A549 (cell line): Measurements from ENCODE around the gene PFKFB3. TPM values are rescaled to one million over a fixed set of nuclear protein-coding genes. Genes with fewer than 3 reads are reported as not detected.

Experiments
- ATAC-seq, 2 experiments: fragments of 200-7000 bp in 1 of 2; fragments of >200 bp in 1 of 2; cut with Nextera tagmentation in 1 of 2; cut with Tn5 transposase in 1 of 2; 3 replicates each; pipeline versions ENCODE4 v1.8.0 to v1.9.1; 2018 to 2020; ENCODE audit warnings: mild to moderate bottlenecking in 1 of 2, moderate library complexity in 1 of 2
- CTCF ChIA-PET: fragments of 300-600 bp; sonication (Branson Sonifier 250); formaldehyde crosslinking; extraction: SDS; loops from one replicate; lab custom pipeline; 2021; ENCODE audit warnings: antibody characterized with exemption, inconsistent platforms; lab: Yijun Ruan, JAX
- POLR2A ChIA-PET: fragments of 350-600 bp; formaldehyde crosslinking; extraction: SDS; loops from one replicate; lab custom pipeline; 2021; ENCODE audit warnings: antibody characterized with exemption, inconsistent platforms; lab: Yijun Ruan, JAX
- DNase-seq, 2 experiments: peaks; one replicate each; pipeline versions ENCODE4 v3.0.0 to v3.0.0-alpha.2; 2011 to 2016; ENCODE audit warnings: low read depth in 1 of 2, low spot score in 1 of 2
- FAIRE-seq: peaks from 2 replicates; lab custom pipeline; 2011; peaks lifted over from hg19 to GRCh38; lab: Jason Lieb, UNC
- H3K27ac ChIP-seq, 2 experiments: fragments of >200 bp; sonication (Bioruptor Twin); formaldehyde crosslinking; 3 replicates each; pipeline ENCODE4 v1.5.1; 2016 to 2017
- H3K4me1 ChIP-seq: fragments of >200 bp; sonication (Bioruptor Twin); formaldehyde crosslinking; 3 replicates; pipeline ENCODE4 v1.6.1; 2016
- H3K4me2 ChIP-seq: fragments of >200 bp; sonication (Bioruptor Twin); formaldehyde crosslinking; 3 replicates; pipeline ENCODE4 v1.6.1; 2016
- H3K4me3 ChIP-seq: fragments of >200 bp; sonication (Bioruptor Twin); formaldehyde crosslinking; 3 replicates; pipeline ENCODE4 v1.5.1; 2016
- H3K9me3 ChIP-seq: fragments of >200 bp; sonication (Bioruptor Twin); formaldehyde crosslinking; 3 replicates; pipeline ENCODE4 v1.6.1; 2016
- CBX8 ChIP-seq: fragments of 200-600 bp; sonication (generic); IDR thresholded peaks from 2 replicates; pipeline ENCODE4 v1.6.1; 2016
- GATA3 ChIP-seq: IDR thresholded peaks from 2 replicates; pipeline ENCODE4 v1.6.1; 2012; ENCODE audit warnings: borderline replicate concordance
- HMGXB4 ChIP-seq: fragments of 250-450 bp; sonication (Bioruptor Pico); IDR thresholded peaks from 2 replicates; pipeline ENCODE4 v1.5.0; 2021; ENCODE audit warnings: mild to moderate bottlenecking, moderate library complexity, borderline replicate concordance
- HOXB13 ChIP-seq: fragments of 250-450 bp; sonication (Bioruptor Pico); IDR thresholded peaks from 2 replicates; pipeline ENCODE4 v1.5.0; 2020; ENCODE audit warnings: low read depth, mild to moderate bottlenecking, moderate library complexity
- HOXB5 ChIP-seq: fragments of 250-450 bp; sonication (Bioruptor Pico); IDR thresholded peaks from 2 replicates; pipeline ENCODE4 v1.5.0; 2020; ENCODE audit warnings: mild to moderate bottlenecking, moderate library complexity
- JUN ChIP-seq, 2 experiments: fragments of >200 bp; sonication (Bioruptor Twin); formaldehyde crosslinking; IDR thresholded peaks; 2 replicates in 1 of 2; 3 replicates in 1 of 2; pipeline ENCODE4 v1.6.1; 2016 to 2017
- JUNB ChIP-seq: fragments of >200 bp; sonication (Bioruptor Twin); formaldehyde crosslinking; IDR thresholded peaks from 2 replicates; pipeline ENCODE4 v1.6.1; 2016
- KDM1A ChIP-seq: fragments of 200-600 bp; sonication (generic); IDR thresholded peaks from 2 replicates; pipeline ENCODE4 v1.6.1; 2016; ENCODE audit warnings: low read depth, mild to moderate bottlenecking
- MAZ ChIP-seq: fragments of 150-350 bp; IDR thresholded peaks from 2 replicates; pipeline ENCODE4 v1.6.1; 2014; ENCODE audit warnings: antibody characterized with exemption, low read depth, low read length, borderline replicate concordance
- MYC ChIP-seq: IDR thresholded peaks from 2 replicates; pipeline ENCODE4 v1.6.1; 2012; ENCODE audit warnings: mild to moderate bottlenecking, inconsistent platforms, low read length, improper control_type of control experiment, borderline replicate concordance
- NFE2L2 ChIP-seq: fragments of 150-350 bp; conservative IDR thresholded peaks from 2 replicates; pipeline ENCODE4 v1.6.1; 2014; ENCODE audit warnings: low read length
- NR3C1 ChIP-seq: fragments of >200 bp; sonication (Bioruptor Twin); formaldehyde crosslinking; IDR thresholded peaks from 3 replicates; pipeline ENCODE4 v1.6.1; 2017
- RAD21 ChIP-seq, 2 experiments: fragments of >200 bp in 1 of 2; sonication (Bioruptor Twin) in 1 of 2; formaldehyde crosslinking in 1 of 2; IDR thresholded peaks in 1 of 2; conservative IDR thresholded peaks in 1 of 2; 2 replicates in 1 of 2; 3 replicates in 1 of 2; pipeline ENCODE4 v1.6.1; 2012 to 2018; ENCODE audit warnings: inconsistent platforms in 1 of 2
- RARB ChIP-seq: fragments of 250-450 bp; sonication (Bioruptor Pico); IDR thresholded peaks from 2 replicates; pipeline ENCODE4 v1.8.0; 2021; ENCODE audit warnings: mild to moderate bottlenecking, moderate library complexity
- RCOR1 ChIP-seq: fragments of 150-350 bp; IDR thresholded peaks from 2 replicates; pipeline ENCODE4 v1.6.1; 2014; ENCODE audit warnings: antibody characterized with exemption, low read length, low read depth
- SMC3 ChIP-seq: fragments of >200 bp; sonication (Bioruptor Twin); formaldehyde crosslinking; IDR thresholded peaks from 3 replicates; pipeline ENCODE4 v1.6.1; 2018; ENCODE audit warnings: inconsistent platforms
- TFCP2L1 ChIP-seq: fragments of 250-450 bp; sonication (Bioruptor Pico); IDR thresholded peaks from 2 replicates; pipeline ENCODE4 v1.5.0; 2021; ENCODE audit warnings: mild to moderate bottlenecking
- ZSCAN20 ChIP-seq: fragments of 250-450 bp; sonication (Bioruptor Pico); IDR thresholded peaks from 2 replicates; pipeline ENCODE4 v1.8.0; 2022; ENCODE audit warnings: mild to moderate bottlenecking, moderate library complexity
- WGBS: methylation state at CpG from one replicate; pipeline ENCODE4 v1.1.6; 2017; ENCODE audit errors: missing lambda C conversion rate; 5-methylcytosine and 5-hydroxymethylcytosine counted together
- polyA plus RNA-seq, 4 experiments: library from polyadenylated mRNA; depleted of rRNA in 3 of 4; stranded (reverse); fragments of >200 nt; fragmentation: RNase III in 1 of 4; extraction: RNeasy Plus Mini Kit Qiagen cat#74134 plus additional on column Dnase treatment in 1 of 4; gene quantifications; 2 replicates in 3 of 4; 3 replicates in 1 of 4; pipeline ENCODE4 v1.2.3, GENCODE V29; 2011 to 2017
- TF ChIP-seq, protein P1 (sequence below): fragments of >200 bp; sonication (Bioruptor Twin); formaldehyde crosslinking; IDR thresholded peaks from 2 replicates; pipeline ENCODE4 v1.6.1; 2016
- TF ChIP-seq, protein P2 (sequence below): fragments of 200-600 bp; sonication (generic); IDR thresholded peaks from 2 replicates; pipeline ENCODE4 v1.6.1; 2016; ENCODE audit warnings: antibody characterized with exemption, mild to moderate bottlenecking, moderate library complexity

The PFKFB3 gene
- polyA plus RNA-seq, 2 of the 4 experiments (the other 2 are of a cell fraction) = 139 to 232 TPM

DNA sequence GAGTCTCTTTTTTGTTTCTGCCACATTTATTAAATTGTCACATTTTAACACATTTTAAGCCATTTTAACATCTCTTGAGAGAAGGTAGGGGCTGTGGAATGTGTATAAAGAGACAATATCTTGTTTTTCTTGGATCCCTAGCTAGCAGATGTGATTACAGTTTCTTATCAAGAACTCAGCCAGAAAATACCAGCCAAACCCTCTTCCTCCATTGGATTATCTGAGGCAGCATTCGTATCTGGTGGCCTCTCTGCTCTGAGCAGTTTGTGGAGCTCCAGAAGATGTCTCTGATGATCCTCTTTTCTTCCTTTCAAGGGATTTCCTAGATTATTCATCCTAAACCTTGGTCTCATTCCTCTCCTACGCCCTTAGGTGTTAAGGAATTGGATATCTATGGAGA lies 35.3 kb upstream of the PFKFB3 start:
- Histone ChIP-seq H3K4me3 (no peak overlapping the region), H3K27ac (no peak overlapping the region), H3K4me2 (no peak overlapping the region), H3K9me3 (no peaks in the 10 kb centered on the region), H3K4me1 (peaks cover 20% of the 10 kb centered on the region; the same call in 1 of the 3 replicates)
- TF ChIP-seq JUN (IDR thresholded peaks at IDR 0.05) = no peak
- TF ChIP-seq TFCP2L1 (CRISPR knock-in tag) = no peak
- TF ChIP-seq MYC = no peak
- TF ChIP-seq RAD21 (conservative IDR thresholded peaks at IDR 0.05 in 1 of 2, IDR thresholded peaks at IDR 0.05 in 1 of 2) = no peak
- no peak for TF ChIP-seq SMC3
- no peak for TF ChIP-seq JUNB
- no peak for TF ChIP-seq HOXB13 (CRISPR knock-in tag)
- TF ChIP-seq, protein P1, sequence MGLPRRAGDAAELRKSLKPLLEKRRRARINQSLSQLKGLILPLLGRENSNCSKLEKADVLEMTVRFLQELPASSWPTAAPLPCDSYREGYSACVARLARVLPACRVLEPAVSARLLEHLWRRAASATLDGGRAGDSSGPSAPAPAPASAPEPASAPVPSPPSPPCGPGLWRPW = no peak
- TF ChIP-seq KDM1A = no peak
- TF ChIP-seq GATA3 = no peak
- no peak for TF ChIP-seq MAZ
- TF ChIP-seq ZSCAN20 (CRISPR knock-in tag) = no peak
- no peak for TF ChIP-seq RARB (CRISPR knock-in tag)
- no peak for TF ChIP-seq HMGXB4 (CRISPR knock-in tag)
- no peak for TF ChIP-seq NFE2L2
- TF ChIP-seq CBX8 = no peak
- DNase-seq (no peak), FAIRE-seq (no peak), ATAC-seq (no peak)
- CTCF ChIA-PET = interaction anchor here (0.7 to 2.6 kb wide), 6 partner anchors 9 to 234 kb away, joined by 3 to 14 read pairs (median 4); partner anchors contain the start of gene PFKFB3
- POLR2A ChIA-PET = interaction anchor here (0.9 to 1.2 kb wide), 3 partner anchors 31 to 35 kb away, joined by 3 read pairs; no protein-coding TSS in a partner anchor
- 98% methylated on average over 2 of the region's 2 CpGs for WGBS

DNA sequence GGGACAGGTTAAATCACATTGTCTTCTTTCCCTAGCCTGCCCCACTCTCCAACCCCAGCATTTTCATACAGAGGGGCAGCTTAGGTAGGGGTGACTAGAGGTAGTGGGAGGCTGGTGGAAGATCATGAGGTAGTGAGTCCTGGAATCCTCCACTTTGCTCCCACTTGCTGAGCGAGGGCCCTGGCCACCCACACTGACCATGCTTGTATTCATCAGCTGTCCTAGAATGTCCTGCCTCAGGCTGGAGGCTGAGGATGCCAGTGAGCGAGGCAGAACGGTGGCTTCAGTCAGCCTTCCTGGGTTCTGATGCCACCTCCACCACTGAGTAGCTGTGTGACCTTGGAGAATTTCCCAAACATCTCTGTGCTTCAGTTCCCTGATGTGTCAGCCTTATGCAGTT lies 34.6 kb upstream of the PFKFB3 start:
- POLR2A ChIA-PET = interaction anchor here (0.8 to 1.1 kb wide), 3 partner anchors 31 to 34 kb away, joined by 3 read pairs; partner anchors contain the start of gene PFKFB3
- no peak for ATAC-seq

More for the DNA sequence above, 34.6 kb upstream of the PFKFB3 start:
- Histone ChIP-seq H3K4me3 (no peak overlapping the region), H3K4me2 (no peak overlapping the region), H3K27ac (no peak overlapping the region), H3K4me1 (peaks cover 15% of the 10 kb centered on the region; the same call in 1 of the 3 replicates), H3K9me3 (no peaks in the 10 kb centered on the region)
- 72% methylated on average over 3 of the region's 3 CpGs for WGBS
- CTCF ChIA-PET = interaction anchor here (0.5 to 2.6 kb wide), 4 partner anchors 17 to 234 kb away, joined by 4 to 14 read pairs (median 9); partner anchors contain the start of gene PFKFB3
- TF ChIP-seq NR3C1 (no peak), HOXB5 (CRISPR knock-in tag) (no peak), JUN (IDR thresholded peaks at IDR 0.05) (no peak), RCOR1 (no peak)
- TF ChIP-seq, protein P2, sequence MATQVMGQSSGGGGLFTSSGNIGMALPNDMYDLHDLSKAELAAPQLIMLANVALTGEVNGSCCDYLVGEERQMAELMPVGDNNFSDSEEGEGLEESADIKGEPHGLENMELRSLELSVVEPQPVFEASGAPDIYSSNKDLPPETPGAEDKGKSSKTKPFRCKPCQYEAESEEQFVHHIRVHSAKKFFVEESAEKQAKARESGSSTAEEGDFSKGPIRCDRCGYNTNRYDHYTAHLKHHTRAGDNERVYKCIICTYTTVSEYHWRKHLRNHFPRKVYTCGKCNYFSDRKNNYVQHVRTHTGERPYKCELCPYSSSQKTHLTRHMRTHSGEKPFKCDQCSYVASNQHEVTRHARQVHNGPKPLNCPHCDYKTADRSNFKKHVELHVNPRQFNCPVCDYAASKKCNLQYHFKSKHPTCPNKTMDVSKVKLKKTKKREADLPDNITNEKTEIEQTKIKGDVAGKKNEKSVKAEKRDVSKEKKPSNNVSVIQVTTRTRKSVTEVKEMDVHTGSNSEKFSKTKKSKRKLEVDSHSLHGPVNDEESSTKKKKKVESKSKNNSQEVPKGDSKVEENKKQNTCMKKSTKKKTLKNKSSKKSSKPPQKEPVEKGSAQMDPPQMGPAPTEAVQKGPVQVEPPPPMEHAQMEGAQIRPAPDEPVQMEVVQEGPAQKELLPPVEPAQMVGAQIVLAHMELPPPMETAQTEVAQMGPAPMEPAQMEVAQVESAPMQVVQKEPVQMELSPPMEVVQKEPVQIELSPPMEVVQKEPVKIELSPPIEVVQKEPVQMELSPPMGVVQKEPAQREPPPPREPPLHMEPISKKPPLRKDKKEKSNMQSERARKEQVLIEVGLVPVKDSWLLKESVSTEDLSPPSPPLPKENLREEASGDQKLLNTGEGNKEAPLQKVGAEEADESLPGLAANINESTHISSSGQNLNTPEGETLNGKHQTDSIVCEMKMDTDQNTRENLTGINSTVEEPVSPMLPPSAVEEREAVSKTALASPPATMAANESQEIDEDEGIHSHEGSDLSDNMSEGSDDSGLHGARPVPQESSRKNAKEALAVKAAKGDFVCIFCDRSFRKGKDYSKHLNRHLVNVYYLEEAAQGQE = no peak
- FAIRE-seq = no peak
- DNase-seq = no peak
